HepG2 (cell line): Measurements from ENCODE around the gene RPTOR. TPM values are rescaled to one million over a fixed set of nuclear protein-coding genes. Genes with fewer than 3 reads are reported as not detected.

Experiments used
- ATAC-seq: fragments of 200-7000 bp; cut with Tn5 transposase; 3 replicates; pipeline ENCODE4 v1.9.1; 2020; ENCODE audit warnings: mild to moderate bottlenecking, moderate library complexity
- BruUV-seq: library from RNA; stranded (reverse); fragments of 400-500 nt; replicated peaks from 2 replicates; lab custom pipeline; 2021; lab: Mats Ljungman, UMichigan
- CTCF ChIA-PET: fragments of 300-600 bp; formaldehyde crosslinking; extraction: SDS; loops from one replicate; lab custom pipeline; 2021; ENCODE audit warnings: low total read pairs, inconsistent platforms, low intra/inter-chr PET ratio; lab: Yijun Ruan, JAX
- POLR2A ChIA-PET: fragments of 350-600 bp; sonication (Branson Sonifier 250); formaldehyde crosslinking; loops from one replicate; lab custom pipeline; 2020; ENCODE audit warnings: antibody characterized with exemption, inconsistent platforms; lab: Yijun Ruan, JAX
- DNase-seq: peaks from one replicate; pipeline ENCODE4 v3.0.0-alpha.2; 2015; ENCODE audit warnings: low spot score
- FAIRE-seq: peaks from 3 replicates; lab custom pipeline; 2011; peaks lifted over from hg19 to GRCh38; lab: Jason Lieb, UNC
- H2AFZ ChIP-seq: one replicate; pipeline ENCODE4 v1.6.1; 2011; ENCODE audit warnings: low read length, inconsistent platforms
- H3K27ac ChIP-seq: fragments of 300-600 bp; 3 replicates; pipeline ENCODE4 v1.8.0; 2011; ENCODE audit warnings: mixed run types, mild to moderate bottlenecking, mixed read lengths, low read length, inconsistent platforms; ENCODE audit not compliant: insufficient read depth; ENCODE audit errors: extremely low read length
- H3K27me3 ChIP-seq, 2 experiments: fragments of 200-600 bp in 1 of 2; 2 replicates in 1 of 2; 3 replicates in 1 of 2; pipeline versions ENCODE4 v1.6.0 to v1.8.0; 2011; ENCODE audit warnings: low read length in 2 of 2, mild to moderate bottlenecking in 2 of 2, moderate library complexity in 2 of 2, inconsistent platforms in 1 of 2; ENCODE audit not compliant: insufficient read depth in 2 of 2, control insufficient read depth in 1 of 2
- H3K36me3 ChIP-seq, 2 experiments: fragments of 200-600 bp in 1 of 2; replicated peaks in 1 of 2; 2 replicates in 1 of 2; 3 replicates in 1 of 2; pipeline versions ENCODE4 v1.5.1 to v1.8.0; 2011; ENCODE audit warnings: low read length in 2 of 2, inconsistent platforms in 1 of 2; ENCODE audit not compliant: insufficient read depth in 2 of 2, control insufficient read depth in 1 of 2
- H3K4me1 ChIP-seq: 2 replicates; pipeline ENCODE4 v1.5.1; 2012; ENCODE audit warnings: low read length, inconsistent platforms; ENCODE audit not compliant: insufficient read depth
- H3K4me2 ChIP-seq: 2 replicates; pipeline ENCODE4 v1.6.0; 2011; ENCODE audit warnings: low read depth, low read length, inconsistent platforms
- H3K4me3 ChIP-seq, 3 experiments: fragments of 200-600 bp in 1 of 3; sonication (generic), shearing (Covaris generic) in 1 of 3; replicated peaks in 1 of 3; 2 replicates each; pipeline ENCODE4 v1.5.1; 2011 to 2016; ENCODE audit warnings: low read length in 3 of 3, inconsistent platforms in 2 of 3, low read depth in 2 of 3, mild to moderate bottlenecking in 2 of 3, control low read depth in 1 of 3, mixed read lengths in 1 of 3; ENCODE audit not compliant: insufficient read depth in 1 of 3
- H3K79me2 ChIP-seq: one replicate; pipeline ENCODE4 v1.6.1; 2011; ENCODE audit warnings: low read length, inconsistent platforms; ENCODE audit not compliant: insufficient read depth
- H3K9ac ChIP-seq: 2 replicates; pipeline ENCODE4 v1.6.0; 2011; ENCODE audit warnings: mild to moderate bottlenecking, low read depth, low read length, inconsistent platforms; ENCODE audit not compliant: insufficient read depth
- H3K9me3 ChIP-seq: 2 replicates; pipeline ENCODE4 v1.5.1; 2012; ENCODE audit warnings: mild to moderate bottlenecking, low read length
- H4K20me1 ChIP-seq: 2 replicates; pipeline ENCODE4 v1.6.0; 2011; ENCODE audit warnings: inconsistent platforms, mild to moderate bottlenecking, low read length, moderate library complexity; ENCODE audit not compliant: insufficient read depth
- EZH2 ChIP-seq: conservative IDR thresholded peaks from 2 replicates; pipeline ENCODE4 v1.6.1; 2012; ENCODE audit warnings: mild to moderate bottlenecking, low read depth, low read length, moderate library complexity
- HNRNPH1 ChIP-seq: fragments of 200-400 bp; formaldehyde crosslinking; optimal IDR thresholded peaks from 2 replicates; pipeline ENCODE3; 2017; ENCODE audit warnings: mild to moderate bottlenecking, low read depth, low read length
- NCOR1 ChIP-seq: fragments of 200-600 bp; sonication (generic); IDR thresholded peaks from 2 replicates; pipeline ENCODE4 v1.7.0; 2017; ENCODE audit warnings: antibody characterized with exemption, low read length, borderline replicate concordance
- RBAK ChIP-seq: sonication (generic); formaldehyde crosslinking; IDR thresholded peaks from 2 replicates; pipeline ENCODE4 v1.5.1; 2020; ENCODE audit warnings: mild to moderate bottlenecking, missing genetic modification reagents
- RBM22 ChIP-seq: fragments of 200-400 bp; formaldehyde crosslinking; optimal IDR thresholded peaks from 2 replicates; pipeline ENCODE3; 2017; ENCODE audit warnings: mild to moderate bottlenecking, low read length, moderate library complexity
- REPIN1 ChIP-seq: sonication (generic); formaldehyde crosslinking; IDR thresholded peaks from 2 replicates; pipeline ENCODE4 v1.8.0; 2022; ENCODE audit warnings: missing genetic modification reagents, low read depth, mild to moderate bottlenecking, borderline replicate concordance
- ZNF607 ChIP-seq: sonication (generic); formaldehyde crosslinking; IDR thresholded peaks from 2 replicates; pipeline ENCODE4 v1.5.1; 2020; ENCODE audit warnings: missing genetic modification reagents, mild to moderate bottlenecking, borderline replicate concordance
- WGBS: methylation state at CpG from one replicate; pipeline ENCODE4 v1.1.6; 2017; ENCODE audit warnings: low lambda C conversion rate; 5-methylcytosine and 5-hydroxymethylcytosine counted together
- in situ Hi-C: cut with HindIII; loops from 2 replicates; pipeline ENCODE4 v1.10.0; 2017; ENCODE audit warnings: low pct_unique_long_range_greater_than_20kb; ENCODE audit not compliant: extremely low pct_ligation_motif_present
- intact Hi-C: fragments of 100-400 bp; cut with micrococcal nuclease; formaldehyde crosslinking; loops from one replicate; pipeline ENCODE4 v1.10.0; 2022; ENCODE audit not compliant: unreplicated experiment
- polyA plus RNA-seq, 8 experiments: library from polyadenylated mRNA; depleted of rRNA in 3 of 8; stranded (reverse) in 7 of 8; unstranded in 1 of 8; fragments of >200 nt; fragmentation: Illumina TruSeq in 4 of 8; extraction: Trizol in 4 of 8; gene quantifications; 2 replicates each; pipeline versions ENCODE4 v1.2.1 to v1.2.3, GENCODE V29; 2011 to 2016; ENCODE audit warnings: low read depth in 4 of 8, missing spikeins in 1 of 8, mixed read lengths in 1 of 8; ENCODE audit not compliant: insufficient read depth in 1 of 8
- total RNA-seq, 5 experiments: library from RNA; depleted of rRNA; stranded (reverse); fragments of >200 nt; fragmentation: Illumina TruSeq; extraction: Trizol; gene quantifications; 2 replicates each; pipeline ENCODE4 v1.2.3, GENCODE V29; 2016; ENCODE audit warnings: low read depth in 1 of 5
- TF ChIP-seq, protein P1 (sequence below): sonication (generic); formaldehyde crosslinking; IDR thresholded peaks from 2 replicates; pipeline ENCODE4 v1.5.1; 2020; ENCODE audit warnings: missing genetic modification reagents, mild to moderate bottlenecking, borderline replicate concordance
- TF ChIP-seq, protein P2 (sequence below), 2 experiments: sonication (generic) in 1 of 2; formaldehyde crosslinking in 1 of 2; IDR thresholded peaks; 2 replicates each; pipeline versions ENCODE4 v1.5.1 to v1.6.1; 2011 to 2020; ENCODE audit warnings: borderline replicate concordance in 1 of 2, low read depth in 1 of 2, low read length in 1 of 2, mild to moderate bottlenecking in 1 of 2, missing genetic modification reagents in 1 of 2, moderate library complexity in 1 of 2

Gene RPTOR
- total and polyA plus RNA-seq, 2 of the 13 experiments (the other 11 are each of a cell fraction or from before 2014, with no cell fraction given) = 6.6 to 25.3 TPM

GRCh38 chr17:80902963-80903611 is 358.4 kb downstream of the RPTOR start:
- Histone ChIP-seq H3K36me3 (peaks cover 30 to 66% of the 10 kb centered on the region in 2 experiments), H2AFZ (no peak overlapping the region), H3K4me3 (no peak overlapping the region), H3K9ac (no peak overlapping the region), H3K4me1 (no peaks in the 10 kb centered on the region), H4K20me1 (no peaks in the 10 kb centered on the region), H3K9me3 (no peaks in the 10 kb centered on the region), H3K27me3 (no peaks in the 10 kb centered on the region), H3K79me2 (no peaks in the 10 kb centered on the region), H3K27ac (no peak overlapping the region), H3K4me2 (no peak overlapping the region)
- TF ChIP-seq NCOR1 (no peak), RBAK (CRISPR knock-in tag) (no peak), EZH2 (no peak), ZNF607 (CRISPR knock-in tag) (no peak), HNRNPH1 (no peak), RBM22 (peak; percentile 17), REPIN1 (CRISPR knock-in tag) (no peak)
- TF ChIP-seq, protein P1, sequence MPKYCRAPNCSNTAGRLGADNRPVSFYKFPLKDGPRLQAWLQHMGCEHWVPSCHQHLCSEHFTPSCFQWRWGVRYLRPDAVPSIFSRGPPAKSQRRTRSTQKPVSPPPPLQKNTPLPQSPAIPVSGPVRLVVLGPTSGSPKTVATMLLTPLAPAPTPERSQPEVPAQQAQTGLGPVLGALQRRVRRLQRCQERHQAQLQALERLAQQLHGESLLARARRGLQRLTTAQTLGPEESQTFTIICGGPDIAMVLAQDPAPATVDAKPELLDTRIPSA (CRISPR knock-in tag) = no peak
- TF ChIP-seq, protein P2, sequence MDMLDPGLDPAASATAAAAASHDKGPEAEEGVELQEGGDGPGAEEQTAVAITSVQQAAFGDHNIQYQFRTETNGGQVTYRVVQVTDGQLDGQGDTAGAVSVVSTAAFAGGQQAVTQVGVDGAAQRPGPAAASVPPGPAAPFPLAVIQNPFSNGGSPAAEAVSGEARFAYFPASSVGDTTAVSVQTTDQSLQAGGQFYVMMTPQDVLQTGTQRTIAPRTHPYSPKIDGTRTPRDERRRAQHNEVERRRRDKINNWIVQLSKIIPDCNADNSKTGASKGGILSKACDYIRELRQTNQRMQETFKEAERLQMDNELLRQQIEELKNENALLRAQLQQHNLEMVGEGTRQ (IDR thresholded peaks at IDR 0.05; ENCODE audit: low read depth, low read length) = no peak
- TF ChIP-seq, protein P2 (CRISPR knock-in tag; IDR thresholded peaks at IDR 0.05; ENCODE audit: borderline replicate concordance) = no peak
- no peak for DNase-seq
- FAIRE-seq = no peak
- ATAC-seq = no peak
- BruUV-seq = no TSS peak
- WGBS = 97% methylated on average over 22 of the region's 29 CpGs
- CTCF ChIA-PET = no interaction called here
- in situ Hi-C loops = no loop called here
- POLR2A ChIA-PET = no interaction called here
- intact Hi-C loops = no loop called here
